Endothelial cell (in vitro differentiated cells): ENCODE measurements around the gene TLE3. TPM values are rescaled to one million over a fixed set of nuclear protein-coding genes. Genes with fewer than 3 reads are reported as not detected.

ENCODE experiments used
- DNase-seq: peaks from one replicate; pipeline ENCODE4 v3.0.0; 2021; ENCODE audit warnings: low spot score
- H3K27ac Mint-ChIP-seq: one replicate; pipeline ENCODE4 v1.8.0; 2021; ENCODE audit warnings: mixed read lengths, inconsistent platforms; ENCODE audit not compliant: unreplicated experiment
- H3K27me3 Mint-ChIP-seq: one replicate; pipeline ENCODE4 v1.8.0; 2021; ENCODE audit warnings: mild to moderate bottlenecking, moderate library complexity, mixed read lengths, inconsistent platforms; ENCODE audit not compliant: unreplicated experiment
- H3K36me3 Mint-ChIP-seq: one replicate; pipeline ENCODE4 v1.8.0; 2021; ENCODE audit warnings: mild to moderate bottlenecking, low read depth, mixed read lengths, inconsistent platforms; ENCODE audit not compliant: unreplicated experiment
- H3K4me1 Mint-ChIP-seq: one replicate; pipeline ENCODE4 v1.8.0; 2021; ENCODE audit warnings: mild to moderate bottlenecking, mixed read lengths, inconsistent platforms; ENCODE audit not compliant: unreplicated experiment
- H3K4me3 Mint-ChIP-seq: one replicate; pipeline ENCODE4 v1.8.0; 2021; ENCODE audit warnings: mild to moderate bottlenecking, mixed read lengths, inconsistent platforms; ENCODE audit not compliant: unreplicated experiment
- H3K9me3 Mint-ChIP-seq: one replicate; pipeline ENCODE4 v1.8.0; 2021; ENCODE audit warnings: mixed read lengths, inconsistent platforms; ENCODE audit not compliant: unreplicated experiment
- total RNA-seq: library from RNA; stranded (reverse); fragmentation: NEBNext Ultra II Directional; extraction: Animal tissue kit (Norgen Biotek cat#: 25700); gene quantifications from one replicate; pipeline ENCODE4 v1.2.1, GENCODE V29; 2021; ENCODE audit not compliant: unreplicated experiment
- TF ChIP-seq, protein P1 (sequence below): fragments of 200-600 bp; sonication (generic); IDR thresholded peaks from one replicate; pipeline ENCODE4 v1.5.0; 2021; ENCODE audit warnings: antibody characterized with exemption; ENCODE audit not compliant: unreplicated experiment

The TLE3 gene
- total RNA-seq, 1 donor from 2014 or later: 80.8 TPM

DNA sequence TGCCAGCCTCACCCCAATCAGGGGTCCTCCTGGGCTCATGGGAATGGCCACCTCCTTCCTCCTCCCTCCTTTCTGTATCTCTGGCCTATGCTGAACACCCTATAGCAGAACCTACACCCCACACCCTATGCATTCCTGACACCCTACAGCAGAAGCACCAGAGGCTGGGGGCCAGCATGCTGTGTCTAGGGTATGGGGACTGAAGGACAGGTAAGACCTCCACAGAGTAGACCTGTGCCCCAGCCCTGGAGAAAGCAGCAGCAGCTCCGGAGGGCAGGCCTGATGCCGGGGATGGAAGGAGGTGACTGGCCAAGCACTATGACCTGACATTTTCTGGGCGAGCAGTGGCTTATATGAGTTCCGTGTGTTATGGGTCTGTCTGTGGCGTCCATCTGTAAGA lies 66.9 kb downstream of the TLE3 start:
- Mint-ChIP-seq H3K36me3 (no peaks in the 10 kb centered on the region), H3K9me3 (no peaks in the 10 kb centered on the region), H3K27ac (no peak overlapping the region), H3K4me3 (no peak overlapping the region), H3K27me3 (peaks cover 2% of the 10 kb centered on the region), H3K4me1 (no peaks in the 10 kb centered on the region)
- TF ChIP-seq, protein P1, sequence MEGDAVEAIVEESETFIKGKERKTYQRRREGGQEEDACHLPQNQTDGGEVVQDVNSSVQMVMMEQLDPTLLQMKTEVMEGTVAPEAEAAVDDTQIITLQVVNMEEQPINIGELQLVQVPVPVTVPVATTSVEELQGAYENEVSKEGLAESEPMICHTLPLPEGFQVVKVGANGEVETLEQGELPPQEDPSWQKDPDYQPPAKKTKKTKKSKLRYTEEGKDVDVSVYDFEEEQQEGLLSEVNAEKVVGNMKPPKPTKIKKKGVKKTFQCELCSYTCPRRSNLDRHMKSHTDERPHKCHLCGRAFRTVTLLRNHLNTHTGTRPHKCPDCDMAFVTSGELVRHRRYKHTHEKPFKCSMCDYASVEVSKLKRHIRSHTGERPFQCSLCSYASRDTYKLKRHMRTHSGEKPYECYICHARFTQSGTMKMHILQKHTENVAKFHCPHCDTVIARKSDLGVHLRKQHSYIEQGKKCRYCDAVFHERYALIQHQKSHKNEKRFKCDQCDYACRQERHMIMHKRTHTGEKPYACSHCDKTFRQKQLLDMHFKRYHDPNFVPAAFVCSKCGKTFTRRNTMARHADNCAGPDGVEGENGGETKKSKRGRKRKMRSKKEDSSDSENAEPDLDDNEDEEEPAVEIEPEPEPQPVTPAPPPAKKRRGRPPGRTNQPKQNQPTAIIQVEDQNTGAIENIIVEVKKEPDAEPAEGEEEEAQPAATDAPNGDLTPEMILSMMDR: no peak
- DNase-seq: no peak

DNA sequence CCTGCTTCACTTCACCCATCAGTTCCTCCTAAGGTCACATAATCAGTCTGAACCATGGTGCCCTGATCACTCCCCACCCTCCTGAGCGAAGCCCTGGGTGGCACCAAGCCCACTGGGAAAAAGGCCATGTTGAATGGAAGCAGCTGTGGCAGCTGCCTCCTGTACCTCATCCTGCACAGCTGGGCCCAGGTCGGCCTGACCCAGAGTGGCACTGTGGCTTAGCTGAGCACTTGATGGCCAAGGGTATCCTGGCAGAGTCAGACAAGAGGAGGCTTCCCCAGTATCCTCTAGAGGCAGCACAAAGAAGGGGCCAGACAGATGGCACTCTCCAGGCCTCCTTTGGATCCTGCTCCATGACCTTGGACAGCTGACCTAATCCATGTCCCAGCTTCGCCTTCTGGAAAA lies 68.4 kb downstream of the TLE3 start:
- peaks cover 2% of the 10 kb centered on the region for H3K27me3 Mint-ChIP-seq
- no peaks in the 10 kb centered on the region for H3K36me3 Mint-ChIP-seq
- TF ChIP-seq, protein P1: no peak
- no peak for DNase-seq
- H3K27ac Mint-ChIP-seq: no peak overlapping the region
- H3K4me1 Mint-ChIP-seq: no peaks in the 10 kb centered on the region
- no peak overlapping the region for H3K4me3 Mint-ChIP-seq
- H3K9me3 Mint-ChIP-seq: no peaks in the 10 kb centered on the region

GRCh38 chr15:70027518-70027917 lies 70.2 kb downstream of the TLE3 start:
- TF ChIP-seq, protein P1: no peak
- Mint-ChIP-seq H3K27me3 (peaks cover 2% of the 10 kb centered on the region), H3K4me3 (no peak overlapping the region), H3K27ac (no peak overlapping the region), H3K9me3 (no peaks in the 10 kb centered on the region), H3K36me3 (peaks cover 2% of the 10 kb centered on the region), H3K4me1 (no peaks in the 10 kb centered on the region)
- DNase-seq: no peak

DNA sequence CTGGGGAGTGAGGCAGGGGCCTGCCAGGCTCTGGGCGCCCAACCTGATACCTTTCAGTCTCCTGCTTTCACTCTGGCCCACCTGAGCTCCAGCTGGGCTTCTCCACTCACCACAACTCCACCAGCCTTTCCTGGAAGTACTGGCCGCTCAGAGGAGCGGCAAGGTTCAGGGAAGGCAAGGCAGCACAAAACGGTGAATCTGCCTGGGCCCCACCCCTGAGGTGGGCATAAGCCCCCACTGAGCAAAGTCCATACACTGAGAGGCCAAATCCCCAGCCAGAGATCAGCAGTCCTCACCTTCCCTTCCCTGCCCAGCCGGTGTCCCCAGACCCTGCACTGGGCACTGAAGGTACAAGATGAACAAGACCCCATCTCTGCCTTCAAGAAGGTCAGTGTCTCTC lies 70.7 kb downstream of the TLE3 start:
- Mint-ChIP-seq H3K9me3 (no peaks in the 10 kb centered on the region), H3K4me1 (no peaks in the 10 kb centered on the region), H3K36me3 (peaks cover 3% of the 10 kb centered on the region), H3K4me3 (no peak overlapping the region), H3K27me3 (peaks cover 2% of the 10 kb centered on the region), H3K27ac (no peak overlapping the region)
- TF ChIP-seq, protein P1: no peak
- no peak for DNase-seq

DNA sequence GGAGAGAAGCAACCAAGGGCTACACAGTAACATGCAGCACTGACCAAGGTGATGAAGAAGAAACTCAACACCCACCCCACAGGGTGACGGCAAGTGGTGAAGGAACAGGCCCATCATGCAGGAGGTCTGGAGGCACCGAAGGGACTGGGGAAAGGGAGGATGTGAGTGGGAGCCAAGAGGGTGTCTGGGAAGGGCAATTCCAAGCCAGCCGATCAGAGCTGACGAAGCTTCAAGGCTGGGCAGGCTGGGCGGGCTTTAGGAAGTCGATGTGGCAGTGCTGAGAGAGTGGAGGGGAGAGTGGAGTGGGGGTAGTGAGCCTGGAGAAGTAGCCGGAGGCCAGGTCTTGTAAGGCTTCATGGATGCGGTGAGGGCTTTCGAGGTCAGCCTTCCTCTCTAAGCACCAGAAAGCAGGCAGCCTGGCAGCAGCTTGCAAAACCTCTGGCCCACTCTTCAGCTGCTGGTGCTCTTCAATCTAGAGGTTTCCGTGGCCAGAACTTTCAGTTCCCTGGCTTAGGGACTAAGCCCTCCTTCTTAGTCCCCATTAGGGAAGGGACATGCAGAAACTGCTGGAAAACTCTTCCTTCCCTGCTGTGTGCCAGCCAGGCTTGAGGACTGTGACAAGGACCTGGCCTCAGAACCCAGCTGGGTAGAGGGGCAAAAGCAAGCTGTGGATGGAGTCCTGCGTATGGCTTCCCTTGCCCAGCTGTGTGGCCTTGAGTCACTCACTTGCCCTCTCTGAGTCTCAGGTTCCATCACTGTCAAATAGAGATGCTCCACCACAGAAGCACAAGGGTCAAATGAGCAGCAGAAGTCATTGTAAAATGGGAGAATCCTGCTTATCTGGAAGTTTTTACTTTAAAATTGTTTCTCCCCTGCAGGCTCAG lies 72.1 kb downstream of the TLE3 start:
- H3K27me3 Mint-ChIP-seq: peaks cover 5% of the 10 kb centered on the region
- H3K9me3 Mint-ChIP-seq: no peaks in the 10 kb centered on the region
- H3K36me3 Mint-ChIP-seq: peaks cover 3% of the 10 kb centered on the region
- H3K4me1 Mint-ChIP-seq: no peaks in the 10 kb centered on the region
- DNase-seq: no peak
- TF ChIP-seq, protein P1: no peak
- no peak overlapping the region for H3K27ac Mint-ChIP-seq
- H3K4me3 Mint-ChIP-seq: no peak overlapping the region
